GM21360 (cell line): ENCODE data around the gene TMEM171.

Source experiments
- ATAC-seq: cut with Tn5 transposase; IDR thresholded peaks from one replicate; pipeline ENCODE4 v1.9.1; 2021; ENCODE audit warnings: mild to moderate bottlenecking, moderate library complexity; ENCODE audit not compliant: unreplicated experiment

The TMEM171 gene

GRCh38 chr5:73119451-73120157 is 771 bp upstream of the TMEM171 start:
- ATAC-seq, result no peak

GRCh38 chr5:73121119-73121463 is 716 bp downstream of the TMEM171 start:
- ATAC-seq, result no peak

- no peak for ATAC-seq
These were observed 2.8 kb downstream of the TMEM171 start for GRCh38 chr5:73122875-73123810.

GRCh38 chr5:73125289-73125688 is 4.9 kb downstream of the TMEM171 start:
- ATAC-seq, result no peak

- no peak for ATAC-seq
These were observed 6.0 kb downstream of the TMEM171 start for GRCh38 chr5:73126381-73126780.

GRCh38 chr5:73126957-73127356 is 6.6 kb downstream of the TMEM171 start:
- ATAC-seq, result no peak

GRCh38 chr5:73129143-73129542 is 8.8 kb downstream of the TMEM171 start:
- no peak for ATAC-seq

- no peak for ATAC-seq
These were observed 10.4 kb downstream of the TMEM171 start for GRCh38 chr5:73130811-73131210.

- ATAC-seq, result no peak
These were observed 11.5 kb downstream of the TMEM171 start for GRCh38 chr5:73131711-73132425.

GRCh38 chr5:73132759-73133158 is 12.4 kb downstream of the TMEM171 start:
- no peak for ATAC-seq

- no peak for ATAC-seq
These were observed 14.6 kb downstream of the TMEM171 start for GRCh38 chr5:73135021-73135420.

- no peak for ATAC-seq
These were observed 15.2 kb downstream of the TMEM171 start for GRCh38 chr5:73135429-73136054.

GRCh38 chr5:73136055-73136562 is 15.7 kb downstream of the TMEM171 start:
- no peak for ATAC-seq

GRCh38 chr5:73137563-73138530 is 17.5 kb downstream of the TMEM171 start:
- no peak for ATAC-seq

- no peak for ATAC-seq
These were observed 19.1 kb downstream of the TMEM171 start for GRCh38 chr5:73139485-73139884.

- no peak for ATAC-seq
These were observed 20.4 kb downstream of the TMEM171 start for GRCh38 chr5:73140801-73141200.

- ATAC-seq, result no peak
These were observed 21.7 kb downstream of the TMEM171 start for GRCh38 chr5:73142035-73142434.

GRCh38 chr5:73143716-73144115 is 23.3 kb downstream of the TMEM171 start:
- no peak for ATAC-seq

GRCh38 chr5:73149540-73149939 is 29.2 kb downstream of the TMEM171 start:
- no peak for ATAC-seq

GRCh38 chr5:73150876-73151275 is 30.5 kb downstream of the TMEM171 start:
- no peak for ATAC-seq
